HG03457 (cell line): ENCODE measurements around the gene TRABD.

ENCODE experiments used
- ATAC-seq: cut with Tn5 transposase; IDR thresholded peaks from one replicate; pipeline ENCODE4 v1.9.1; 2021; ENCODE audit warnings: moderate number of reproducible peaks; ENCODE audit not compliant: unreplicated experiment

Gene TRABD

GRCh38 chr22:50216684-50217520 lies 31.2 kb downstream of the TRABD start:
- no peak for ATAC-seq

- ATAC-seq, result no peak
Measured at GRCh38 chr22:50217543-50218152, 31.9 kb downstream of the TRABD start.

GRCh38 chr22:50218153-50218995 lies 32.7 kb downstream of the TRABD start:
- ATAC-seq, result no peak

- ATAC-seq, result no peak
Measured at GRCh38 chr22:50218996-50219727, 33.4 kb downstream of the TRABD start.

- ATAC-seq, result no peak
Measured at GRCh38 chr22:50219800-50220602, 34.3 kb downstream of the TRABD start.

- ATAC-seq, result no peak
Measured at GRCh38 chr22:50220603-50221409, 35.1 kb downstream of the TRABD start.

GRCh38 chr22:50221410-50222300 lies 35.9 kb downstream of the TRABD start:
- ATAC-seq, result no peak

GRCh38 chr22:50222508-50222907 lies 36.8 kb downstream of the TRABD start:
- no peak for ATAC-seq

GRCh38 chr22:50224071-50224470 lies 38.4 kb downstream of the TRABD start:
- ATAC-seq, result no peak

GRCh38 chr22:50225200-50225969 lies 39.7 kb downstream of the TRABD start:
- ATAC-seq, result no peak

- ATAC-seq, result no peak
Measured at GRCh38 chr22:50226063-50226874, 40.6 kb downstream of the TRABD start.

- ATAC-seq, result no peak
Measured at GRCh38 chr22:50226875-50227165, 41.1 kb downstream of the TRABD start.

GRCh38 chr22:50227579-50228215 lies 42.0 kb downstream of the TRABD start:
- no peak for ATAC-seq

GRCh38 chr22:50228366-50228765 lies 42.7 kb downstream of the TRABD start:
- no peak for ATAC-seq

- no peak for ATAC-seq
Measured at GRCh38 chr22:50229370-50229769, 43.7 kb downstream of the TRABD start.

- no peak for ATAC-seq
Measured at GRCh38 chr22:50232481-50233151, 46.9 kb downstream of the TRABD start.
